ENCODE measurements around the gene WASHC4.

DNA sequence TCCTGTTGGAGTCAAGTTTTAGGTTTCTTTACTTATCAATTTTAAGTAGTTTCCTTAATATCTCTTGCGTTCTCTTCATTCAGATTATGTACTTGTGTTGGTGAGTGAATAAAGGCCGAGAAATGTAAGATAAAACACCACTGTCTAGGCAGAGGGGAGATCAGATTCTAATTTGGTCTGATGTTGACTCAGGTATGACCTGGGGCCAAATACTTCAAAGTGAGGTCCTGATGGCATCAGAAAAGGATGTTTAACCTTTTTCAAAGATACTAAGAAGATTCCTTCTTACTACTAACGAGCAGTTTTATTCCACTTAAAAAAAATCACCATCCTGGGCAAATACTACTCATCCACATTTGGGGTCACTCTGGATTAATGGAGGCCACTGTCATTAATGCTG lies 101.6 kb downstream of the WASHC4 start:
- TF ChIP-seq, protein P1, sequence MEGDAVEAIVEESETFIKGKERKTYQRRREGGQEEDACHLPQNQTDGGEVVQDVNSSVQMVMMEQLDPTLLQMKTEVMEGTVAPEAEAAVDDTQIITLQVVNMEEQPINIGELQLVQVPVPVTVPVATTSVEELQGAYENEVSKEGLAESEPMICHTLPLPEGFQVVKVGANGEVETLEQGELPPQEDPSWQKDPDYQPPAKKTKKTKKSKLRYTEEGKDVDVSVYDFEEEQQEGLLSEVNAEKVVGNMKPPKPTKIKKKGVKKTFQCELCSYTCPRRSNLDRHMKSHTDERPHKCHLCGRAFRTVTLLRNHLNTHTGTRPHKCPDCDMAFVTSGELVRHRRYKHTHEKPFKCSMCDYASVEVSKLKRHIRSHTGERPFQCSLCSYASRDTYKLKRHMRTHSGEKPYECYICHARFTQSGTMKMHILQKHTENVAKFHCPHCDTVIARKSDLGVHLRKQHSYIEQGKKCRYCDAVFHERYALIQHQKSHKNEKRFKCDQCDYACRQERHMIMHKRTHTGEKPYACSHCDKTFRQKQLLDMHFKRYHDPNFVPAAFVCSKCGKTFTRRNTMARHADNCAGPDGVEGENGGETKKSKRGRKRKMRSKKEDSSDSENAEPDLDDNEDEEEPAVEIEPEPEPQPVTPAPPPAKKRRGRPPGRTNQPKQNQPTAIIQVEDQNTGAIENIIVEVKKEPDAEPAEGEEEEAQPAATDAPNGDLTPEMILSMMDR (IDR thresholded peaks at IDR 0.05) = no peak
- TF ChIP-seq POLR2A (IDR thresholded peaks at IDR 0.05) = no peak
